IMR-90 (cell line): ENCODE results near the gene F5. TPM values are rescaled to one million over a fixed set of nuclear protein-coding genes. Genes with fewer than 3 reads are reported as not detected.

Experiments
- ATAC-seq: fragments of 200-7000 bp; cut with Tn5 transposase; 2 replicates; pipeline ENCODE4 v1.9.1; 2020; ENCODE audit warnings: low read depth, mild to moderate bottlenecking, moderate library complexity
- BruUV-seq: library from RNA; stranded (reverse); fragments of 400-500 nt; replicated peaks from 2 replicates; lab custom pipeline; 2021; lab: Mats Ljungman, UMichigan
- CTCF ChIA-PET: fragments of 300-600 bp; formaldehyde crosslinking; extraction: SDS; loops from one replicate; lab custom pipeline; 2021; ENCODE audit warnings: antibody characterized with exemption; lab: Yijun Ruan, JAX
- POLR2A ChIA-PET: fragments of 300-600 bp; sonication (Branson Sonifier 250); formaldehyde crosslinking; loops from one replicate; lab custom pipeline; 2022; ENCODE audit warnings: antibody characterized with exemption; ENCODE audit not compliant: unreplicated experiment; lab: Charles Lee
- DNase-seq: peaks from one replicate; pipeline ENCODE4 v3.0.0; 2013
- H2AFZ ChIP-seq: replicated peaks from 2 replicates; pipeline ENCODE3; 2013; ENCODE audit warnings: low read length, mild to moderate bottlenecking; ENCODE audit not compliant: poor library complexity
- H2AK5ac ChIP-seq: 2 replicates; pipeline ENCODE4 v1.6.1; 2013; ENCODE audit warnings: low read depth, low read length, inconsistent platforms
- H2AK9ac ChIP-seq: replicated peaks from 2 replicates; pipeline ENCODE3; 2013; ENCODE audit warnings: mild to moderate bottlenecking, low read depth, low read length, moderate library complexity; ENCODE audit not compliant: poor library complexity
- H2BK120ac ChIP-seq: 2 replicates; pipeline ENCODE4 v1.6.1; 2013; ENCODE audit warnings: low read depth, low read length, inconsistent platforms
- H2BK15ac ChIP-seq: 3 replicates; pipeline ENCODE4 v1.6.1; 2013; ENCODE audit warnings: low read depth, low read length, inconsistent platforms
- H2BK20ac ChIP-seq: 2 replicates; pipeline ENCODE4 v1.6.1; 2013; ENCODE audit warnings: low read depth, mild to moderate bottlenecking, inconsistent platforms, low read length, moderate library complexity
- H2BK5ac ChIP-seq: 2 replicates; pipeline ENCODE4 v1.6.1; 2013; ENCODE audit warnings: mild to moderate bottlenecking, low read depth, low read length, inconsistent platforms; ENCODE audit not compliant: poor library complexity, severe bottlenecking
- H3K14ac ChIP-seq: replicated peaks from 2 replicates; pipeline ENCODE4 v1.6.1; 2013; ENCODE audit warnings: low read depth, low read length, inconsistent platforms
- H3K18ac ChIP-seq: 2 replicates; pipeline ENCODE4 v1.6.1; 2013; ENCODE audit warnings: low read depth, low read length, control low read depth
- H3K23ac ChIP-seq: 2 replicates; pipeline ENCODE4 v1.6.1; 2013; ENCODE audit warnings: low read depth, low read length, inconsistent platforms
- H3K27ac ChIP-seq: 2 replicates; pipeline ENCODE4 v1.5.1; 2013; ENCODE audit warnings: mild to moderate bottlenecking, control low read depth, low read length; ENCODE audit not compliant: insufficient read depth
- H3K27me3 ChIP-seq: 2 replicates; pipeline ENCODE4 v1.6.1; 2013; ENCODE audit warnings: low read length; ENCODE audit not compliant: control insufficient read depth, insufficient read depth
- H3K36me3 ChIP-seq: 2 replicates; pipeline ENCODE4 v1.6.1; 2013; ENCODE audit warnings: low read length, mixed read lengths; ENCODE audit not compliant: control insufficient read depth, insufficient read depth
- H3K4ac ChIP-seq: 2 replicates; pipeline ENCODE4 v1.6.1; 2013; ENCODE audit warnings: low read depth, low read length, inconsistent platforms
- H3K4me1 ChIP-seq: 2 replicates; pipeline ENCODE4 v1.6.1; 2013; ENCODE audit warnings: low read length, mixed read lengths; ENCODE audit not compliant: control insufficient read depth, insufficient read depth
- H3K4me2 ChIP-seq: 2 replicates; pipeline ENCODE4 v1.6.1; 2013; ENCODE audit warnings: low read depth, mild to moderate bottlenecking, control low read depth, low read length, moderate library complexity
- H3K4me3 ChIP-seq: 2 replicates; pipeline ENCODE4 v1.5.1; 2013; ENCODE audit warnings: low read depth, mild to moderate bottlenecking, control low read depth, low read length, moderate library complexity; ENCODE audit not compliant: insufficient read depth
- H3K56ac ChIP-seq: 2 replicates; pipeline ENCODE4 v1.6.1; 2013; ENCODE audit warnings: low read length, inconsistent platforms; ENCODE audit not compliant: insufficient read depth; ENCODE audit errors: extremely low read depth
- H3K79me1 ChIP-seq, 2 experiments: 2 replicates each; pipeline ENCODE4 v1.6.1; 2013; ENCODE audit warnings: low read length in 2 of 2, inconsistent platforms in 1 of 2, low read depth in 1 of 2
- H3K9ac ChIP-seq: 2 replicates; pipeline ENCODE4 v1.6.1; 2013; ENCODE audit warnings: low read depth, low read length, control low read depth
- H3K9me1 ChIP-seq: 2 replicates; pipeline ENCODE4 v1.6.1; 2013; ENCODE audit warnings: low read length, inconsistent platforms; ENCODE audit not compliant: insufficient read depth
- H3K9me3 ChIP-seq: 2 replicates; pipeline ENCODE4 v1.6.1; 2013; ENCODE audit warnings: low read length; ENCODE audit not compliant: control insufficient read depth, insufficient read depth
- H4K20me1 ChIP-seq: 2 replicates; pipeline ENCODE4 v1.6.1; 2013; ENCODE audit warnings: low read length, inconsistent platforms; ENCODE audit not compliant: insufficient read depth
- H4K5ac ChIP-seq: 2 replicates; pipeline ENCODE4 v1.6.1; 2013; ENCODE audit warnings: mild to moderate bottlenecking, low read depth, low read length, control low read depth
- H4K8ac ChIP-seq, 2 experiments: 2 replicates each; pipeline ENCODE4 v1.6.1; 2013; ENCODE audit warnings: low read depth in 2 of 2, low read length in 2 of 2, control low read depth in 1 of 2, inconsistent platforms in 1 of 2
- H4K91ac ChIP-seq: 2 replicates; pipeline ENCODE4 v1.6.1; 2013; ENCODE audit warnings: low read depth, low read length, inconsistent platforms; ENCODE audit not compliant: insufficient read depth
- BHLHE40 ChIP-seq: fragments of 150-350 bp; IDR thresholded peaks from 2 replicates; pipeline ENCODE4 v1.6.1; 2016; ENCODE audit warnings: mild to moderate bottlenecking, low read depth, low read length
- CEBPB ChIP-seq: IDR thresholded peaks from 2 replicates; pipeline ENCODE4 v1.6.1; 2012; ENCODE audit warnings: low read depth, low read length, improper control_type of control experiment
- ELK1 ChIP-seq: fragments of 150-350 bp; IDR thresholded peaks from 2 replicates; pipeline ENCODE4 v1.6.1; 2016; ENCODE audit warnings: low read depth, mild to moderate bottlenecking, low read length, moderate library complexity, borderline replicate concordance
- FOS ChIP-seq: fragments of 150-350 bp; IDR thresholded peaks from 2 replicates; pipeline ENCODE4 v1.6.1; 2016; ENCODE audit warnings: low read depth, low read length
- MAFK ChIP-seq: IDR thresholded peaks from 2 replicates; pipeline ENCODE4 v1.6.1; 2012; ENCODE audit warnings: low read depth, low read length, improper control_type of control experiment
- MXI1 ChIP-seq: IDR thresholded peaks from 2 replicates; pipeline ENCODE4 v1.6.1; 2012; ENCODE audit warnings: low read depth, mild to moderate bottlenecking, low read length, moderate library complexity, borderline replicate concordance
- NFE2L2 ChIP-seq: fragments of 150-350 bp; IDR thresholded peaks from 2 replicates; pipeline ENCODE4 v1.6.1; 2016; ENCODE audit warnings: low read depth, mild to moderate bottlenecking, low read length
- RFX5 ChIP-seq: IDR thresholded peaks from 2 replicates; pipeline ENCODE4 v1.8.0; 2012; ENCODE audit warnings: low read depth, mild to moderate bottlenecking, low read length, moderate library complexity
- WGBS, 2 experiments: methylation state at CpG; one replicate each; pipeline versions ENCODE4 v1.1.5 to v1.1.7; 2013; ENCODE audit warnings: missing lambda C conversion rate in 2 of 2; ENCODE audit not compliant: insufficient read length in 1 of 2; ENCODE audit errors: extremely low coverage in 2 of 2; 5-methylcytosine and 5-hydroxymethylcytosine counted together
- dilution Hi-C: fragments of 300-500 bp; cut with HindIII; formaldehyde crosslinking; loops from one replicate; pipeline ENCODE4 v1.14.3; 2018; ENCODE audit warnings: low sequenced_read_pairs; ENCODE audit not compliant: unreplicated experiment
- in situ Hi-C: fragments of 300-500 bp; cut with MboI; formaldehyde crosslinking; loops from 3 replicates; pipeline ENCODE4 v1.14.3; 2019; ENCODE audit warnings: low sequenced_read_pairs, inconsistent platforms, mixed read lengths
- intact Hi-C: fragments of 100-400 bp; cut with micrococcal nuclease; formaldehyde crosslinking; loops from 2 replicates; pipeline ENCODE4 v1.10.0; 2022
- polyA plus RNA-seq, 3 experiments: library from polyadenylated mRNA; depleted of rRNA; stranded (reverse); fragments of >200 nt; gene quantifications; 2 replicates each; pipeline ENCODE4 v1.2.3, GENCODE V29; 2012; ENCODE audit warnings: low replicate concordance in 1 of 3
- total RNA-seq: library from RNA; depleted of rRNA; stranded (reverse); fragments of >200 nt; gene quantifications from 2 replicates; pipeline ENCODE4 v1.2.3, GENCODE V29; 2012

Gene F5
- total and polyA plus RNA-seq, 2 of the 4 experiments (the other 2 are of a cell fraction): not detected

GRCh38 chr1:169576241-169576934 lies 9.9 kb downstream of the F5 start:
- no peaks in the 10 kb centered on the region for H3K36me3 ChIP-seq
- POLR2A ChIA-PET: no interaction called here
- peaks cover 2% of the 10 kb centered on the region; the same call in 1 of the 2 replicates for H3K27me3 ChIP-seq
- H2AFZ ChIP-seq: no peak overlapping the region
- no peak overlapping the region for H3K27ac ChIP-seq
- no peak overlapping the region for H3K4me2 ChIP-seq
- dilution Hi-C loops (no loop called here), intact Hi-C loops (no loop called here), in situ Hi-C loops (no loop called here)
- H2AK5ac ChIP-seq: no peak overlapping the region
- H3K9me3 ChIP-seq: no peaks in the 10 kb centered on the region
- CTCF ChIA-PET: no interaction called here
- WGBS, 2 experiments: 29% methylated on average over 1 of the region's 5 CpGs; no CpG with 5 or more reads in 1 of the 2 experiments
- H3K18ac ChIP-seq: no peak overlapping the region
- H3K4me1 ChIP-seq: no peaks in the 10 kb centered on the region
- no peak overlapping the region for H2AK9ac ChIP-seq
- no peaks in the 10 kb centered on the region for H4K20me1 ChIP-seq
- no peak overlapping the region for H2BK20ac ChIP-seq
- DNase-seq (no peak), ATAC-seq (no peak)
- no peaks in the 10 kb centered on the region for H3K79me1 ChIP-seq
- H3K56ac ChIP-seq: no peak overlapping the region
- H3K4me3 ChIP-seq: no peak overlapping the region
- no peak overlapping the region for H3K23ac ChIP-seq
- H4K91ac ChIP-seq: no peak overlapping the region
- no peak overlapping the region for H3K9ac ChIP-seq
- no peak overlapping the region for H3K4ac ChIP-seq
- H3K14ac ChIP-seq: no peak overlapping the region
- TF ChIP-seq BHLHE40 (no peak), NFE2L2 (no peak), ELK1 (no peak), FOS (no peak), MAFK (no peak), RFX5 (no peak), CEBPB (no peak), MXI1 (no peak)
- no peak overlapping the region for H2BK5ac ChIP-seq
- no peak overlapping the region for H2BK15ac ChIP-seq
- no TSS peak for BruUV-seq
- H4K8ac ChIP-seq: no peak overlapping the region
- H2BK120ac ChIP-seq: no peak overlapping the region
- H4K5ac ChIP-seq: no peak overlapping the region
- H3K9me1 ChIP-seq: no peaks in the 10 kb centered on the region
